ENCODE data around the gene RPLP2. TPM values are rescaled to one million over a fixed set of nuclear protein-coding genes. Genes with fewer than 3 reads are reported as not detected.

The RPLP2 gene
- total RNA-seq, 1 donor: 99.4 TPM

DNA sequence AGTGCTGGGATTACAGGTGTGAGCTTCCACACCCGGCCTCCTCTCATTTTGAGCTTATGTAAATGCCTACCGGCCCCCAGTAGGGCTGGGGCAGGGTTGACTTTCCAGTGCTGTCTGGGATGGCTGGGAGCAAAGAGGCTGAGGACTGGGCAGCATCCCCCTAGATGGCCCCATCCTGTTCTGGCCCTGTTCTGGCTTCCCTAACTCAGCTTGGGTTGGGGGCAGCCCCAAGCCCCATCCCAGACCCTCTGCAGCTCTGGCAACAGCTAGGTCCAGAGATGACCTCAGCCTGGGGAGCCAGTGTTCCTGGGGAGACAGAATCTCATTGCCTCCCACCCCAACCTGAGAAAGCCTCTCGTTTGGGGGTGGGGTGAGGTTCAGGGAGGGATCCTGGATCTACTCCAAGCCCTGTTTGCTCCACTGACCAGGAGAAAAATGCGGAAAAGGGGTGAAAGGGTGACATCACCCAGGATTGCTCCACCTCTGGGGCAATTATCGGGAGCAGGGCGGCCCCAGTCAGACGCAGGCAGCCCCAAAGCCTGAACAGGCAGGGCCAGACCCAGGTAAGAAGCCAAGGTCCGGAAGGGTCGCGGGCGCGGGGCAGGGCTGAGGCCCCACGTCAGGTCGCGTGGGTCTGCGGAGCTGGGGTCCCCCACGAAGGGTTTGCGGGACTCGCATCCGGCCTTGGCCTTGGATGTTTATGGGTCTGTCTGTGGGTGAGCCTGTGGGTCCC is 8.8 kb downstream of the RPLP2 start, which contains the start of gene PNPLA2:
Gene PNPLA2, plus strand, starts transcription at position 519 of the 733 bp plus-strand sequence. CDS start 805 bp downstream, outside the sequence.
- peak within 1 kb of the TSS; percentile 88 for H3K4me3 ChIP-seq (ENCODE audit: low read depth, low read length)
- TF ChIP-seq, protein P1, sequence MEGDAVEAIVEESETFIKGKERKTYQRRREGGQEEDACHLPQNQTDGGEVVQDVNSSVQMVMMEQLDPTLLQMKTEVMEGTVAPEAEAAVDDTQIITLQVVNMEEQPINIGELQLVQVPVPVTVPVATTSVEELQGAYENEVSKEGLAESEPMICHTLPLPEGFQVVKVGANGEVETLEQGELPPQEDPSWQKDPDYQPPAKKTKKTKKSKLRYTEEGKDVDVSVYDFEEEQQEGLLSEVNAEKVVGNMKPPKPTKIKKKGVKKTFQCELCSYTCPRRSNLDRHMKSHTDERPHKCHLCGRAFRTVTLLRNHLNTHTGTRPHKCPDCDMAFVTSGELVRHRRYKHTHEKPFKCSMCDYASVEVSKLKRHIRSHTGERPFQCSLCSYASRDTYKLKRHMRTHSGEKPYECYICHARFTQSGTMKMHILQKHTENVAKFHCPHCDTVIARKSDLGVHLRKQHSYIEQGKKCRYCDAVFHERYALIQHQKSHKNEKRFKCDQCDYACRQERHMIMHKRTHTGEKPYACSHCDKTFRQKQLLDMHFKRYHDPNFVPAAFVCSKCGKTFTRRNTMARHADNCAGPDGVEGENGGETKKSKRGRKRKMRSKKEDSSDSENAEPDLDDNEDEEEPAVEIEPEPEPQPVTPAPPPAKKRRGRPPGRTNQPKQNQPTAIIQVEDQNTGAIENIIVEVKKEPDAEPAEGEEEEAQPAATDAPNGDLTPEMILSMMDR (IDR thresholded peaks at IDR 0.05; ENCODE audit: insufficient read depth, low read length): no peak
- peak; percentile 76 for DNase-seq (ENCODE audit: low read depth)

DNA sequence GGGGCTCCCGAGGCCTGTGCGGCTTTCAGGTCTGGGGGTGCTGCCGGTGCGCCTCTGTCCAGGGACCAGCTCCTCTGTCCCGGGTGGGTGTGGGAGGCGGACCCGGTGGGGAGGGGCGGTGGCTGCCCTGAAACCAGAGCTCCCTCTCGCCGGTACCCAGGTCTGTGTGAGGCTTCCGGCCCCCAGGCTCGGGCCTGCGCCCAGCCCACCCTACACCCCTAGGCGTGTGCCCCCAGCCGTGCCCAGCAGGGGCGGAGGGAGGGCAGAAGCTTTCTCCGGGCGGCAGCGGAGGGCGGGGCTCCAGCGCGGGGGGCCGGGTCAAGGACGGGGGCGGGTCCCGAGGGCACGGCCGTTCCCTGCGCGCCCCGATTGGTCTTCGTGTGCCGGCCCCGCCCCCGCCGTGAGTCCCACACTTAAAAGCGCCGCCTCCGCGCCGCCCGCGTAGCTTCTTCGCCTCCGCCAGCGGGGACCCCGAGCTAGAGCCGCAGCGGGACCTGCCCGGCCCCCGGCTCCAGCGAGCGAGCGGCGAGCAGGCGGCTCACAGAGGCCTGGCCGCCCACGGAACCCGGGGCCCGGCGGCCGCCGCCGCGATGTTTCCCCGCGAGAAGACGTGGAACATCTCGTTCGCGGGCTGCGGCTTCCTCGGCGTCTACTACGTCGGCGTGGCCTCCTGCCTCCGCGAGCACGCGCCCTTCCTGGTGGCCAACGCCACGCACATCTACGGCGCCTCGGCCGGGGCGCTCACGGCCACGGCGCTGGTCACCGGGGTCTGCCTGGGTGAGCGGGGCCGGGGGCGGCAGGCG is 9.6 kb downstream of the RPLP2 start:
- peak; percentile 78 for DNase-seq (ENCODE audit: low read depth)
- H3K4me3 ChIP-seq (ENCODE audit: low read depth, low read length): peak overlapping the region; percentile 88
- TF ChIP-seq, protein P1 (IDR thresholded peaks at IDR 0.05; ENCODE audit: insufficient read depth, low read length): peak; percentile 27

DNA sequence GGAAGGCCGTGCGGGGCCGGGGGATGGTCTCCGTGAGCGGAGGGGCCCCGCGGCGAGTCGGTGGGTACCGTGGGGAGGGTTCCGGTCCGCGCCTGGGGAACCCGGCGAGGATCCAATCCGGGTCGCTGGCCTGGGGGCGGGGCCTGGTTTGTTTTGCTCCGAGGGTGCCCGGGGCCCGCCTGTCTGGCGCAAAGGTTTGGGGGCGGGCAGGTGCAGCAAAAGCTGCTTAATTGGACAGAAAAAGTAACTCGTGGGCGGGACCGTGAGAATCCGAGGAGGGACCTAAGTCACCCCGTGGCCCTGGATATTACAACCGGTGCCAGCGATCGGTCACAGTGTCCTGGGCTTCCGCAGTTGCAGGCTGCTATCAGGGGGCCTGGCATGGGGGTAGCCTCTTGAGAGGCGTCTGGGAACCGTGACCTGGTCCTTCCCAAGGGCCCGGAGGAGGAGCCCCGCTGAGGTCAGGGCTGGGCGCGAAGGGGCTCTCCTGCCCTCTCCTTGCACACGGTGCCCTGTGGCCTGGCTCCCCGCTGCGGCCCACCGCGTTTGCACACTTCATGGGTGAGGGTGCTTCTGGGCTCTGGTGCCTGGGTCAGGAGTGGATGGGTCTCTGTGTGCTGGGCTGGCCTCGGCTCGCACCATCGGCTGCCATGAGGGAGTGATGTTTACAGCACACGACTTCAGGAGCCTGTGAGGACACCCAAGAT is 10.3 kb downstream of the RPLP2 start:
- peak; percentile 43 for DNase-seq (ENCODE audit: low read depth)
- peak overlapping the region; percentile 88 for H3K4me3 ChIP-seq (ENCODE audit: low read depth, low read length)
- TF ChIP-seq, protein P1 (IDR thresholded peaks at IDR 0.05; ENCODE audit: insufficient read depth, low read length): no peak

DNA sequence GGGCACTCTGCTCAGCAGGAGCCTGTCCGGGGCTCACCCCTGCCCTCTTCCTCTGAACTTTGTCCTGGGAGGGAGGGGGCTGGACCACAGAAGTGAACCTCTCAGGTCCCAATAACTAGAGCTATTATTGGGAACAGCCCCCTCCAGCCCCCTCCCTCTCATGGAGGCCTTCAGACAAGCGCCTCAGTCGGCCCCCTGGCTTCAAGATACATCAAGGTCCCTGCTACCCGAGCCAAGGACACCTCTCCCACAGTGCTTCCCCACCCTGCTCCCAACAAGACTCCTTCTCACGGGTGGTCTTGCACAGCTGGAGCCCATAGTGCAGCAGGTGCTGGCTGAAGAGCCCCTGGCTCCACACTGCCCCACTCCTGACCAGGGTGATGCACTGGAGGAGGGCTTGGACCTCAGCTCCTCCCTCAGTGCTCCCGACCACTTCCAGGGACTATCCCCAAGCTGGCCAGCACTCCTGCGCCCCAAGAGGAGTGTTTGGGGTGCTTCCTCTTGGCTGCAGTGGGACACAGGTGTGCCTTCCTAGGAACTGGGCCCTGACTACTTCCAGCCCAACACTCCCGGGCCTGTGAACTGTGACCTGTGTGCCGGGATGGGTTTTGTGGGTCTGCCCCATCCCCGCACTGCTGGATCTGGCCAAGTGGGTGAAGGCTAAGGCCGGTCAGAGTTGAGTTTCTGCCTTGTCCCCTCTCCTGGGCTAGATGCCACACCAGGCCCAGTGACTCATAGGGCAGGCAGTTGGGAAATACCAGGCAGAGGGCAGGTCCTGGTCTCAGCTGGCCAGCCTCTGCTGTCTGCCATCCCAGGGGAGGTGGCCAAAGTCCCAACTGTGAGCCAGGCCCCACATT is 11.1 kb downstream of the RPLP2 start:
- peak; percentile 63 for DNase-seq (ENCODE audit: low read depth)
- peak overlapping the region; percentile 88 for H3K4me3 ChIP-seq (ENCODE audit: low read depth, low read length)
- TF ChIP-seq, protein P1 (IDR thresholded peaks at IDR 0.05; ENCODE audit: insufficient read depth, low read length): no peak

DNA sequence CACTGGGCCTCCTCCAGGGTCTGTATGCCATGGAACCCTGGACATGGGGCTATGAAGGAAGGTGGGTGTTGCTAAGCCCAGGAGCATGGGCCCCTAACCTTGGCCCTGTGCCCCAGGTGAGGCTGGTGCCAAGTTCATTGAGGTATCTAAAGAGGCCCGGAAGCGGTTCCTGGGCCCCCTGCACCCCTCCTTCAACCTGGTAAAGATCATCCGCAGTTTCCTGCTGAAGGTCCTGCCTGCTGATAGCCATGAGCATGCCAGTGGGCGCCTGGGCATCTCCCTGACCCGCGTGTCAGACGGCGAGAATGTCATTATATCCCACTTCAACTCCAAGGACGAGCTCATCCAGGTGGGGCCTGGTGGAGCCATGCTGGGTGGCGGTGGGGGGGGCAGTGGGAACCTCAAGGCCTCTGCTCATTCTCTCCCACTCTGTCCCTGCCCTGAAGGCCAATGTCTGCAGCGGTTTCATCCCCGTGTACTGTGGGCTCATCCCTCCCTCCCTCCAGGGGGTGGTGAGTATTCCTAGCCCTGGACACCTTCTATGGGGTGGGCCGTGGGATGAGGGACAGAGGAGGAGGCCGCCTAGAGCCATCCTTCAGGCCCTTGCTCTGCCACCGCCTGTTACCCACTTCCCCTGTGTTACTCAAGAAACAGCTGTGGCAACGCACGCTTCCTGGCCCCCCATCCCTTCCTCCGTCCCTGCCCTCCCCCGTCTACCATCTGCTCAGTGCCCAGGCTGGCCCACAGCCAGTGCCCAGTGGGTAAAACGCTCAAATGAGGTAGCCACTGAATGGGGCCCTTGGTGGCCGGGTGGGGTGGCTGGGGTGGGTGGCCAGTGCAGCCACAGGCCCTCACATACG is 12.0 kb downstream of the RPLP2 start:
- TF ChIP-seq, protein P1 (IDR thresholded peaks at IDR 0.05; ENCODE audit: insufficient read depth, low read length): no peak
- DNase-seq (ENCODE audit: low read depth): no peak
- peak overlapping the region; percentile 88 for H3K4me3 ChIP-seq (ENCODE audit: low read depth, low read length)

Measured in fibroblast of the aortic adventitia (primary cell).